ENCODE results near the gene FAH. TPM values are rescaled to one million over a fixed set of nuclear protein-coding genes. Genes with fewer than 3 reads are reported as not detected.

FAH gene
- total RNA-seq, 1 experiment from 2014 or later = 21.5 TPM

DNA sequence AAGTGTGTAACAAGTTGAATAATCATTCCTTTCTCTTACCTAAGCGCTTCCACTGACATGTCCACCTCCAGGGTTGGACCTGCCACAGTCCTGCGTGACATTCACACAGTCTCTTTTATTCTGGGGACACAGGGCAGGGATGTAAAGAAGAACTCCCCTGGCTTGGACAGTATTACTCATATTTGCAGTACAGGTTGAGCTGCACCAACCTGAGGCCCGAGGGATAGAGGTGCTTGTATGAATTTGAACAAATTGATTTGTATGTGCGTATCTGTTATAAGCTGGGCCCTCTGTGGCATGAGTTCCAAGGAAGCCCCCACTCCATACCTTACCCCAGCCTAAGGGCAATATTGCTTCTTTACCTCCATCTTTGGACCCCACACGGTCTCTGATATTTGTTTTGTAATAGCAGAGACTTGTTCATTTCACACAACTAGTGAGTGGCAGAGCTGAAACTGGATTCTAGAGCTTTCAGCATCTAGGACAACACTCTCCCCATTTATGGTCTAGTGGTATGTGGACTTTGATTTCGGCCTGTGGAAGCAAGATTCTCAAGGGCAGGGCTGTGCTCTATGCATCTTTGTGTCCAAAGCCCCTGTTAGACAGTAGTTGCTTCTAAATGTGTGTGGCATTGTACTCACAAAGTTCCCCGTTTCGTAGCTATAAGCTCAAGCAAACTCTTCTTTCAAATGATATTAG, 39.2 kb downstream of the FAH start:
- no peak overlapping the region for H2BK12ac ChIP-seq (ENCODE audit: insufficient read length, low read depth, low read length)
- Mint-ChIP-seq H3K27me3 (ENCODE audit: low read depth) (0 out of 2 replicates have a peak, but pooled peaks cover 2% of the 10 kb centered on the region), H3K27ac (peak overlapping the region in 1 of 3 experiments; percentile 29; a peak in 1 of 7 replicates), H3K9me3 (no peaks in the 10 kb centered on the region; a peak in 1 of 5 replicates), H3K36me3 (ENCODE audit: insufficient read depth in 1 of 3, low read depth in 3 of 3) (peaks cover 0 to 5% (median 0%) of the 10 kb centered on the region in 3 experiments; a peak in 2 of 7 replicates), H3K4me1 (peaks cover 14 to 20% of the 10 kb centered on the region in 2 experiments), H3K4me3 (no peak overlapping the region)
- no peak overlapping the region for H2BK15ac ChIP-seq (ENCODE audit: low read depth, low read length)
- no peak overlapping the region for H4K5ac ChIP-seq (ENCODE audit: insufficient read length, low read depth, low read length)
- H3K79me2 ChIP-seq (ENCODE audit: insufficient read depth, low read length) = no peaks in the 10 kb centered on the region
- H4K91ac ChIP-seq (ENCODE audit: insufficient read length, low read depth, low read length) = no peak overlapping the region
- H3K9ac ChIP-seq (ENCODE audit: extremely low read depth, insufficient read length, low read length) = no peak overlapping the region
- no peak overlapping the region for H3K18ac ChIP-seq (ENCODE audit: insufficient read length, low read depth, low read length)
- H3K27ac ChIP-seq (ENCODE audit: insufficient read length, low read depth, low read length) = no peak overlapping the region
- H3K4ac ChIP-seq (ENCODE audit: low read depth, low read length) = no peak overlapping the region
- no peak overlapping the region for H4K8ac ChIP-seq (replicated peaks; ENCODE audit: insufficient read length, low read depth, low read length)
- no peak overlapping the region for H3K4me2 ChIP-seq (ENCODE audit: insufficient read depth, insufficient read length, low read length)
- no peak overlapping the region for H2AFZ ChIP-seq (ENCODE audit: low read length)
- H4K20me1 ChIP-seq (ENCODE audit: control insufficient read depth, insufficient read depth, insufficient read length) = no peaks in the 10 kb centered on the region
- TF ChIP-seq, protein P1, sequence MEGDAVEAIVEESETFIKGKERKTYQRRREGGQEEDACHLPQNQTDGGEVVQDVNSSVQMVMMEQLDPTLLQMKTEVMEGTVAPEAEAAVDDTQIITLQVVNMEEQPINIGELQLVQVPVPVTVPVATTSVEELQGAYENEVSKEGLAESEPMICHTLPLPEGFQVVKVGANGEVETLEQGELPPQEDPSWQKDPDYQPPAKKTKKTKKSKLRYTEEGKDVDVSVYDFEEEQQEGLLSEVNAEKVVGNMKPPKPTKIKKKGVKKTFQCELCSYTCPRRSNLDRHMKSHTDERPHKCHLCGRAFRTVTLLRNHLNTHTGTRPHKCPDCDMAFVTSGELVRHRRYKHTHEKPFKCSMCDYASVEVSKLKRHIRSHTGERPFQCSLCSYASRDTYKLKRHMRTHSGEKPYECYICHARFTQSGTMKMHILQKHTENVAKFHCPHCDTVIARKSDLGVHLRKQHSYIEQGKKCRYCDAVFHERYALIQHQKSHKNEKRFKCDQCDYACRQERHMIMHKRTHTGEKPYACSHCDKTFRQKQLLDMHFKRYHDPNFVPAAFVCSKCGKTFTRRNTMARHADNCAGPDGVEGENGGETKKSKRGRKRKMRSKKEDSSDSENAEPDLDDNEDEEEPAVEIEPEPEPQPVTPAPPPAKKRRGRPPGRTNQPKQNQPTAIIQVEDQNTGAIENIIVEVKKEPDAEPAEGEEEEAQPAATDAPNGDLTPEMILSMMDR (conservative IDR thresholded peaks at IDR 0.05) = no peak
- no CpG with 5 or more reads among the region's 8 CpGs for WGBS (ENCODE audit: extremely low coverage, insufficient read length, low lambda C conversion rate)
- no peak overlapping the region for H2BK20ac ChIP-seq (ENCODE audit: low read depth, low read length, poor library complexity, severe bottlenecking)
- H3K9me3 ChIP-seq (ENCODE audit: control insufficient read depth, low read depth, low read length) = no peaks in the 10 kb centered on the region
- no peaks in the 10 kb centered on the region for H3K4me1 ChIP-seq (ENCODE audit: insufficient read depth, low read length)
- no peaks in the 10 kb centered on the region for H3K27me3 ChIP-seq (ENCODE audit: insufficient read depth, low read length)
- no peaks in the 10 kb centered on the region for H3K79me1 ChIP-seq (ENCODE audit: insufficient read depth, low read depth, low read length, poor library complexity, severe bottlenecking)
- H2BK5ac ChIP-seq (ENCODE audit: insufficient read length, low read length) = no peak overlapping the region
- H3T11ph ChIP-seq (ENCODE audit: low read length) = no peak overlapping the region
- no peak overlapping the region for H3K23ac ChIP-seq (ENCODE audit: insufficient read length, low read depth, low read length)
- no peak for DNase-seq
- H3K23me2 ChIP-seq (ENCODE audit: insufficient read length, low read depth, low read length, poor library complexity, severe bottlenecking) = no peaks in the 10 kb centered on the region
- H2BK120ac ChIP-seq (ENCODE audit: low read depth, low read length, poor library complexity, severe bottlenecking) = no peak overlapping the region
- H3K56ac ChIP-seq (ENCODE audit: insufficient read length, low read depth, low read length) = no peak overlapping the region
- no peak overlapping the region for H2AK5ac ChIP-seq (ENCODE audit: insufficient read length, low read length)
- no peak overlapping the region for H3K14ac ChIP-seq (ENCODE audit: insufficient read depth, low read length)

All from H9 (cell line).